GM10248 (cell line): ENCODE data around the gene STIL.

Source experiments
- CTCF ChIA-PET: fragments of 300-600 bp; sonication (Branson Sonifier 250); formaldehyde crosslinking; extraction: SDS; loops from one replicate; lab custom pipeline; 2021; ENCODE audit warnings: antibody characterized with exemption; lab: Yijun Ruan, JAX
- POLR2A ChIA-PET: fragments of 350-650 bp; sonication (Branson Sonifier 250); formaldehyde crosslinking; extraction: SDS; loops from one replicate; lab custom pipeline; 2020; ENCODE audit warnings: antibody characterized with exemption; lab: Yijun Ruan, JAX
- DNase-seq: peaks from one replicate; pipeline ENCODE4 v3.0.0; 2012; ENCODE audit errors: extremely low spot score
- TF ChIP-seq, protein P1 (sequence below): IDR thresholded peaks from 2 replicates; pipeline ENCODE4 v1.5.1; 2012; ENCODE audit warnings: mild to moderate bottlenecking, low read depth; ENCODE audit errors: extremely low read depth, missing control alignments, control extremely low read depth

STIL gene

DNA sequence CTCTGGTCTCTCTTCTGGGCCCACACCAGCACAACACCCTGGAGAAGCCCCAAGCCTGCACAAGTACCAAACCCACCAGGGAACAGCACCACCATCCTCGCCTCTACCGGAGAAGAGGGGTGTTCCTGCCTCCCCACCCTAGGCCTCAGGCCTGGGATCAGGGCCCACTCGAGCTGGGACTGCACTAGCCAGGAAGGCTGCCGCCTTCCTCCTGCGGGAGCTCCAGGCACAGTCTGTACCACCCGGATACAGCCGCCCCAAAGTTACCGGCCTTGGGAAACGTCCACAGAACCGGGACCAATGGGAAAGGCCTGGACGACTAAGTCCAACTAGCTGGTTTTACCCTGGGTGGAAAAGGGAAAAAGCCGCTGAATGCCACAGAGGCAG is 85.3 kb downstream of the STIL start:
- POLR2A ChIA-PET, result no interaction called here

DNA sequence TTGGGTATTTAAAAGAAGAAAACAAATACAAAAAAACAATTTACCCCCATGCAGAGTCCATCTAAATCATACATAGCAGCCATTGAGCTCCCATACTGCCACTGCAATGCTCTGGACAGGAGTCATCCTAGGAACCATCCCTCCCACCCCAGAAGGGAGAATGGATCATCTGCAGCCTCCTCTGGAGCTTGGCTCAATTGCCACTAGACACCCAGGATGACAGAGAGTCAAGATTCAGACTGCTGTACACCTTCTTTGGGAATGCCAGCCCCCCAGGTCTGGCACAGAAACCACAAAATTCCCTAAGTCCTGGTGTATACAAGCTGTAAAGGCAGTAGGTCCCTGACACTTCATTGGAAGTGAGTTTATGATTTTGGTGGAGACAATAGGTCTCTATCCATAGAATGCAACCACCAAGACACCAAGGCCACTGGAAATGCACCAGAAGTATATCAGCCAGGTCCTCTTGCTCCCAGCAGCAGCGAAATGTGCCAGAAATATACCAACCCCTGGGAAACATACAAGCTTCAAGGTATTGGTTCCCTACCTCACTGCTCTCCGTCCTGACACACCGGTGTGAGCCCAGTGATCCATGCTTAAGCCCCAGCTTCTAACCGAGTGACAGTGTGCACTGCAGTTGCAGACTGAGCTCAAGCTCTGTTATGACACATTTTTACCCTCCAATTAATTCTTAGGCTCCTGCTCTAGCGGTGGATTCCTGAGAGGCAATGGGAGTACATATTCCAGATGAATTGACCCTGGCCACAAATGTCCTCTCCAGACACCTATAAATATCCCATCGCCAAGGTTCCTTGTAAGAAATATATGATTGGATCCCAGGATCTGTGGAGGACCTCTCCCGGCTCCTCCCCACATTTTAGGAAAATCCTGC is 86.4 kb downstream of the STIL start:
- no peak for DNase-seq
- ChIA-PET CTCF (interaction anchor here (1.2 to 2.3 kb wide), 7 partner anchors 15 to 498 kb away, joined by 3 to 10 read pairs (median 4); no protein-coding TSS in a partner anchor), POLR2A (no interaction called here)
- TF ChIP-seq, protein P1, sequence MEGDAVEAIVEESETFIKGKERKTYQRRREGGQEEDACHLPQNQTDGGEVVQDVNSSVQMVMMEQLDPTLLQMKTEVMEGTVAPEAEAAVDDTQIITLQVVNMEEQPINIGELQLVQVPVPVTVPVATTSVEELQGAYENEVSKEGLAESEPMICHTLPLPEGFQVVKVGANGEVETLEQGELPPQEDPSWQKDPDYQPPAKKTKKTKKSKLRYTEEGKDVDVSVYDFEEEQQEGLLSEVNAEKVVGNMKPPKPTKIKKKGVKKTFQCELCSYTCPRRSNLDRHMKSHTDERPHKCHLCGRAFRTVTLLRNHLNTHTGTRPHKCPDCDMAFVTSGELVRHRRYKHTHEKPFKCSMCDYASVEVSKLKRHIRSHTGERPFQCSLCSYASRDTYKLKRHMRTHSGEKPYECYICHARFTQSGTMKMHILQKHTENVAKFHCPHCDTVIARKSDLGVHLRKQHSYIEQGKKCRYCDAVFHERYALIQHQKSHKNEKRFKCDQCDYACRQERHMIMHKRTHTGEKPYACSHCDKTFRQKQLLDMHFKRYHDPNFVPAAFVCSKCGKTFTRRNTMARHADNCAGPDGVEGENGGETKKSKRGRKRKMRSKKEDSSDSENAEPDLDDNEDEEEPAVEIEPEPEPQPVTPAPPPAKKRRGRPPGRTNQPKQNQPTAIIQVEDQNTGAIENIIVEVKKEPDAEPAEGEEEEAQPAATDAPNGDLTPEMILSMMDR, result no peak

More for the DNA sequence above, 85.3 kb downstream of the STIL start:
- TF ChIP-seq, protein P1, result no peak
- DNase-seq, result no peak
- CTCF ChIA-PET, result interaction anchor here (0.9 to 2.3 kb wide), 4 partner anchors 20 to 497 kb away, joined by 3 to 10 read pairs (median 5); no protein-coding TSS in a partner anchor

DNA sequence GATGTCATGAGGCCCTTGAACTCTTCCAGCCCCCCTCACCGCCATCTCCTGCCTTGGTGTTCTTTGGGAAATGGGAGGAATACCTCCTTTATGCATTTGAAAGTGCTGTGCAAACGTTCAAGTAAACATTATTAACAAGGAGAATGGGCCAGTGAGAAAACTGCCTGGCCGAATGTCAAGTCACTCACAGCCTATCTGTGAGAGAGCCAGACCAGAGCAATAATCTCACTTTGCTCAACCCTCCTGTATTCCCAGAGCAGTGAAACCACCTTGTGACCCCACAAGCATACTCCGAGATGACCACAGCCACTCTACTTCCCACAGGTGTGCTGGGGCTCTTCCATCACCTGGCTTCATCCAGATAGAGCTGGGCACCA is 87.1 kb downstream of the STIL start:
- ChIA-PET POLR2A (no interaction called here), CTCF (interaction anchor here (1.2 to 2.3 kb wide), 5 partner anchors 14 to 51 kb away, joined by 3 to 10 read pairs (median 4); no protein-coding TSS in a partner anchor)
- DNase-seq, result no peak
- TF ChIP-seq, protein P1, result no peak

DNA sequence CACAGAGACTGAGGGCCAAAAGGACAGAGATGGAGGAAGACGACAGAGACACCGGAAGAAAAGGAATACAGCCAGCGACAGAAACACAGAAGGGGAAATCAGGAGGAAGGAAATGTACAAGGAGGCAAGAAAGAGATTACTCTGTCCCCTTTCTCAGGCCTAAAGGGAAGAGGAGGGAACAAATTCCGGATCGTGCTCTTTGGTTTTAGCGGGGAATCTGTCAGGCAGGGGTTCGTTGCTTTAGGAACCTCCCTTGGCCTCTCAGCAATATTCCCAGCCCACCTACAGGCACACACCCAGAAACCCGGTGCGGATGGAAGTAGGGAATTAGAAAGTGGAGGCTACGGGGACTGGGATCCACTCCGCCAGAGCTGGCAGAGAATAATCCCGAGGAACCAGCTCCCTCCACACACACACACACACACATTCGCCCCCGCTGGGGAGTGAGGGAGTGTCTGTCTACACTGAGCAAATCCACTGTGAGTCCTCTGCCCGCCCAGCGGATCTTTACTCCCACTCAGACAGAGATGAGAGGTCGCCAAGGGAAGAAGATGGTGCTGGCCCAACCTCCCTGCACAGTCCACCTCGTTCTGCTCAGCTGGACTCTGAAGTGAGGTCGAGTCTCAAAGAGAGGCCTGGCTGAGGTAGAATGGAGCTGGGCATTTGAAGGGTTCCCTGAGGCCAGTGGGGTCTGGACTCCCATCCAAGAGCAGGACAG is 87.7 kb downstream of the STIL start:
- POLR2A ChIA-PET, result no interaction called here
- CTCF ChIA-PET, result interaction anchor here (1.2 to 1.5 kb wide), 4 partner anchors 13 to 50 kb away, joined by 3 to 5 read pairs (median 4); no protein-coding TSS in a partner anchor
- TF ChIP-seq, protein P1, result no peak
- DNase-seq, result no peak

DNA sequence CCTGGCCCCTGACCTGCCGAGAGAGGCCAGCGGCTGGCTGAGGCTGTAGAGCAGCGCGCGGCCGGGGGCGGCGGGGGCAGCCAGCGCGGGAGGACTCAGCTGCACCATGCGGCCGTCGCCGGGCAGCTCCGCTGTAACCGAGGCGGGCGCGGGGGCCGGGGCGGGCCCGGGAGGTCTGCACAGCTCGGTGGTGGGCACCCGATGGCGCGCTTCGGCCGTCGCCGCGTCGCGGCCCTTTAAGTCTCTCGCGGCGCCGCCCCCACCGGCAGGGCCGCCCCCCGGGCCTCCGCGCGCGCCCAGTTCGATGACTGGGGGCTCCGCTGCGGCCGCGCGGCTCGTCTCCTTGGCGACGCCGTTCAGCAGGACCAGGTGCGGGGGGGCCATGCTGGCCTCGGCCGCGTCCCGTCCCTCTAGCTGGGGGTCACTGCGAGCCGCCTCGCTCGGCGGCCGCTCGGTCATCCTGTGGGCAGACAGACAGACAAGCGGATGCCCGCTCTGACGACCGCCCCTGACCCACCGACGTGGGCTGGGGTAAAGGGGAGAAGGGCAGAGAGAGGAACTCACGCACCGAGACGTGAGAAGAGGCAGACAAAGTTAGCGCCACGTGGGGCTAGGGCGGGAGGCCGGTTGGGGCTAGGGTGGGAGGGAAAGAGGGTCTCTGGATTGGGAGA is 88.4 kb downstream of the STIL start:
- CTCF ChIA-PET, result interaction anchor here (1.5 kb wide), 1 partner anchor 46 kb away, joined by 5 read pairs; no protein-coding TSS in a partner anchor
- DNase-seq, result no peak
- POLR2A ChIA-PET, result no interaction called here
- TF ChIP-seq, protein P1, result no peak
